ENCODE measurements around the gene AUTS2.

The AUTS2 gene

GRCh38 chr7:70489813-70490212 is 891.5 kb downstream of the AUTS2 start:
- TF ChIP-seq SPI1 (IDR thresholded peaks at IDR 0.05; ENCODE audit: borderline replicate concordance, low read depth) (no peak), CTCF (IDR thresholded peaks at IDR 0.05; ENCODE audit: insufficient read depth, low read length) (no peak), GABPA (IDR thresholded peaks at IDR 0.05; ENCODE audit: low read depth) (no peak), POLR2AphosphoS5 (IDR thresholded peaks at IDR 0.05; ENCODE audit: low read depth) (no peak), REST (IDR thresholded peaks at IDR 0.05; ENCODE audit: insufficient replicate concordance, low read depth) (no peak)
- Histone ChIP-seq H3K27me3 (ENCODE audit: insufficient read depth, poor library complexity, severe bottlenecking) (no peaks in the 10 kb centered on the region), H3K4me3 (replicated peaks; ENCODE audit: insufficient read depth, low read length) (no peak overlapping the region), H3K27ac (replicated peaks) (no peak overlapping the region)
- DNase-seq (ENCODE audit: low read depth in 1 of 2, low spot score in 1 of 2) = no peak

- TF ChIP-seq SPI1 (IDR thresholded peaks at IDR 0.05; ENCODE audit: borderline replicate concordance, low read depth) (no peak), REST (IDR thresholded peaks at IDR 0.05; ENCODE audit: insufficient replicate concordance, low read depth) (no peak), POLR2AphosphoS5 (IDR thresholded peaks at IDR 0.05; ENCODE audit: low read depth) (no peak)
- Histone ChIP-seq H3K27ac (replicated peaks) (no peak overlapping the region), H3K4me3 (replicated peaks; ENCODE audit: insufficient read depth, low read length) (no peak overlapping the region), H3K27me3 (ENCODE audit: insufficient read depth, poor library complexity, severe bottlenecking) (no peaks in the 10 kb centered on the region)
- no peak for DNase-seq (ENCODE audit: low read depth in 1 of 2, low spot score in 1 of 2)
Observed at GRCh38 chr7:70492625-70493024, 894.4 kb downstream of the AUTS2 start.

GRCh38 chr7:70494225-70495032 is 896.2 kb downstream of the AUTS2 start:
- Histone ChIP-seq H3K4me3 (replicated peaks; ENCODE audit: insufficient read depth, low read length) (no peak overlapping the region), H3K27me3 (ENCODE audit: insufficient read depth, poor library complexity, severe bottlenecking) (no peaks in the 10 kb centered on the region), H3K27ac (replicated peaks) (no peak overlapping the region)
- DNase-seq (ENCODE audit: low read depth in 1 of 2, low spot score in 1 of 2) = no peak
- no peak for TF ChIP-seq CTCF (IDR thresholded peaks at IDR 0.05; ENCODE audit: insufficient read depth, low read length)
- no peak for TF ChIP-seq POLR2AphosphoS5 (IDR thresholded peaks at IDR 0.05; ENCODE audit: low read depth)
- no peak for TF ChIP-seq SPI1 (IDR thresholded peaks at IDR 0.05; ENCODE audit: borderline replicate concordance, low read depth)
- no peak for TF ChIP-seq GABPA (IDR thresholded peaks at IDR 0.05; ENCODE audit: low read depth)
- TF ChIP-seq REST (IDR thresholded peaks at IDR 0.05; ENCODE audit: insufficient replicate concordance, low read depth) = no peak

All from HL-60 (cell line).